ENCODE results near the gene CLDN4.

The CLDN4 gene

DNA sequence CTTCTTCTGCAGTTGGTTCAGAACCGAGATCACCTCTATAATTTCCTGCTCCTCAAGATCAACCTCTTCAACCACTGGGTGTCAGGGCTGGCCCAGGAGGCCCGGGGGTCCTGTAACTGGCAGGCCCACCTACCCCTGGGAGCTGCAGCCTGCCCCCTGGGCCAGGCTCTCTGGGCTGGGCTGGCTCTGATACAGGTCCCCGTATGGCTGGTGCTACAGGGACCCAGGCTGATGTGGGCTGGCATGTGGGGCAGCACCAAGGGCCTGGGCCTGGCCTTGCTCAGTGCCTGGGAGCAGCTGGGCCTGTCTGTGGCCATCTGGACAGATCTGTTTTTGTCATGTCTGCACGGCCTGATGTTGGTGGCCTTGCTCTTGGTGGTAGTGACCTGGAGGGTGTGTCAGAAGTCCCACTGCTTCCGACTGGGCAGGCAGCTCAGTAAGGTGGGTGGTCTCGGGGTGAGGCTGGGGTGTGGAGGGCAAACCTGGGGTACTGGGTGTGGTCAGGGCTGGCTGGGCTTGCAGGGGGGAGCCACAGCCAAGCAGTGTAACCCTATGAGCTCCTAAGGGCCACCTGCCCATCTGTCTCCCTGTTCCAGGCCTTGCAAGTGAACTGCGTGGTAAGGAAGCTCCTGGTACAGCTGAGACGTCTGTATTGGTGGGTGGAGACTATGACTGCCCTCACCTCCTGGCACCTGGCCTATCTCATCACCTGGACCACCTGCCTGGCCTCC lies 34.4 kb downstream of the CLDN4 start:
- in situ Hi-C loops (cut with HindIII; ENCODE audit: low pct_ligation_motif_present, low pct_unique_long_range_greater_than_20kb, low sequenced_read_pairs) = loop anchor here (25.0 kb wide), 1 partner anchor 147 kb away; no protein-coding TSS in a partner anchor
- no peak for DNase-seq

DNA sequence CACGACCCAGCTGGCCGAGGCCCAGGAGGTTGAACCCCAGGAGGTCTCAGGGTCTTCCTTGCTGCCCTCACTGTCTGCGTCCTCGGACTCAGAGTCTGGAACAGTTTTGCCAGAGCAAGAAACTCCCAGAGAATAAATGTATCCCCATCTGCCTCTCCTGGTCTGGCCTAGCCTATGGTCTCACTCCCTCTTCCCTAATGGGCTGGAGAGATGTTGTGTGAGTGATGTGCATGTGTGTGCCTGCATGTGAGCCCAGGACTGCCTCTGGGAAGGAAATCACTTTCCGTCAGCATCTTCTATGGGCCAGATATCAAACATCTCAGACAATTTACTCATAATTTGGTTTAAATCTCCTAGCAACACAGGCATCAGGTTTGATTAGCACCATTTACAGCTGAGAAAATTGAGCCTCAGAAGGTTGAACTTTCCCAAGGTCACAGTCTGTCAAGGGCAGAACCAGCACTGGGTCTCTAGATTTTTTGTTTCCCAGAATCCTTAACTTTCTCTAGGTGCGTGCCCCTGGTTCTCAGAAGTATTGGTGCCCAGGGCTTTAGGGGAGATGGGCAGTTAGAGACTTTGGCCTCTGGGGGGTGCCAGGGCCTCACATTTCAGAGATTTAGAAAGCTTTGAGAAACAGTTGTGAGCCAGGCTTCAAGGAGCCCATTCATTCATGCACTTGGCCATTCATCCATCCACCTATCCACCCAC lies 35.1 kb downstream of the CLDN4 start:
- peak; percentile 74 for DNase-seq

DNA sequence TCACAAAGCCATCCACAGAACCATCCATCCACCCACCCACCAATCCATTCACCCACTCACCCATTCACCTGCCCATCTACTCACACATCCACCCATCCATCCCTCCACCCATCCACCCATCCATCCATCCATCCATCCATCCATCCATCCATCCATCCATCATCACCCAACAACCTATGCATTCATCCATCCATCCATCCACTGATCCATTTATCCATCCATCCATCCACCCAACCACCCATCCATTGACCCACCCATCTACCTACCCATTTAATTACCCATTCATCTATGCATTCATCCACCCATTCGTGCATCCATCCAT lies 35.6 kb downstream of the CLDN4 start:
- no peak for DNase-seq
- in situ Hi-C loops (cut with HindIII; ENCODE audit: low pct_ligation_motif_present, low pct_unique_long_range_greater_than_20kb, low sequenced_read_pairs) = loop anchor here (25.0 kb wide), 1 partner anchor 146 kb away; no protein-coding TSS in a partner anchor

More for the DNA sequence above, 35.1 kb downstream of the CLDN4 start:
- in situ Hi-C loops (cut with HindIII; ENCODE audit: low pct_ligation_motif_present, low pct_unique_long_range_greater_than_20kb, low sequenced_read_pairs) = loop anchor here (25.0 kb wide), 1 partner anchor 146 kb away; no protein-coding TSS in a partner anchor

DNA sequence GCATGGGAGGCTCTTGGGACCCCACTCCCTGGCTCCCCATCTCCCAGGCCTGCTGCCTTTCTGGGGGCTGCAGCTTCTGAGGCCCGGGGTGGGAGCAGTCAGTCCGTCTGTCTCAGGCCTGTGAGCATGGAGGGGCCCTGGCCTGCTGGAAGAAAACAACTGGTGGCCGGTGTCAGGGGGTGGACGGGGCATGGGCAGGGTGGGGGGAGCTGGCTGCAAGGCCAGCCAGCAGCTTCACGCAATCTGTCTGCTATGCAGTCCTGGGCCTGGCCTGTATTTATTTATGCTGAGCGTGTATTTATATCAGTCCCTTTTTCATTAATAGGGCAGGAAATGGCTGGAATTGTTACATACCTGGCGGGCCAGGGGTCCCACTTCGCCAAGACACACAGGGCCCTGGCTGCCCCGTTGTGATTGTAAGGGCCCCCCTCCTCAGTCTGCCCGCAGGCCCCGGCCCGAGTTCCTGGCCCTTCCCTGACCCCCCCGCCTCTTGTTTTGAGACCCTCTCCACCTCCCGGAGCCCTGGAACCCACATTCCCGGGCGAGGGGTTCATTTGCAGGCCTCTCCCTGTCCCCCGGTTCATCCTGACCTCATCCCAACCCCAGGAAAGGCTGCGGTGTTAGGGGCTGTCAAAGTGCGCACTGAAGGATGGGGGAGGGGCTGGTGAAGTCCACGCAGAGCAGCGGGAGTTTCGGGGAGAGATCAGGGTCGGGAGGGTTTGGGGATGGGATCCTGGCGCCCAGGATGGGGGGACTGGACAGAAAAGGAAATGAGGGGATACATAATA lies 38.4 kb downstream of the CLDN4 start:
- in situ Hi-C loops (cut with HindIII; ENCODE audit: low pct_ligation_motif_present, low pct_unique_long_range_greater_than_20kb, low sequenced_read_pairs) = loop anchor here (25.0 kb wide), 1 partner anchor 143 kb away; no protein-coding TSS in a partner anchor

DNA sequence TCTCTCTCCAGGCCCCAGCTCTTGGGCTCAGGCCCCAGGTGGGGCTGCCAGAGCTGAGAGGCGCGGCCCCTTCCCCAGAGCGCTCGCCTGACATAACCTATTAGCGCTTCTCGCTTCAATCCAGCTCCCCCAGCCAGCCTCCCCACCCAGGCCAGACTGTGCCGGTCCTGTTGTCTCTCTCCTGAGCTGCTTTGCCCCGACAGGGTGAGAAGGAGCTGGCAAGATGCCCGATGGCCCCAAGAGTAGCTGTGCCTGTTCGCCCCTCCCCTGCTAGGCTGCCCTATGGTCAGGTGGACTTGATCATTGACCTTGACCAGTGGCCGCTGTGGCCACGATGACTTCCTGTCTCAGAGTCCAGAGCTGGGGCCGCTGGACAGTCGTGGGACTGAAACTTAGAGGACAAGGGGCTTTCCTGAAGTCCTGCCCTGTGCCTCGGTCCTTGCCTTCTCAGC lies 39.3 kb downstream of the CLDN4 start:
- DNase-seq = no peak
- in situ Hi-C loops (cut with HindIII; ENCODE audit: low pct_ligation_motif_present, low pct_unique_long_range_greater_than_20kb, low sequenced_read_pairs) = loop anchor here (25.0 kb wide), 1 partner anchor 142 kb away; no protein-coding TSS in a partner anchor

More for the DNA sequence above, 38.4 kb downstream of the CLDN4 start:
- DNase-seq = no peak

DNA sequence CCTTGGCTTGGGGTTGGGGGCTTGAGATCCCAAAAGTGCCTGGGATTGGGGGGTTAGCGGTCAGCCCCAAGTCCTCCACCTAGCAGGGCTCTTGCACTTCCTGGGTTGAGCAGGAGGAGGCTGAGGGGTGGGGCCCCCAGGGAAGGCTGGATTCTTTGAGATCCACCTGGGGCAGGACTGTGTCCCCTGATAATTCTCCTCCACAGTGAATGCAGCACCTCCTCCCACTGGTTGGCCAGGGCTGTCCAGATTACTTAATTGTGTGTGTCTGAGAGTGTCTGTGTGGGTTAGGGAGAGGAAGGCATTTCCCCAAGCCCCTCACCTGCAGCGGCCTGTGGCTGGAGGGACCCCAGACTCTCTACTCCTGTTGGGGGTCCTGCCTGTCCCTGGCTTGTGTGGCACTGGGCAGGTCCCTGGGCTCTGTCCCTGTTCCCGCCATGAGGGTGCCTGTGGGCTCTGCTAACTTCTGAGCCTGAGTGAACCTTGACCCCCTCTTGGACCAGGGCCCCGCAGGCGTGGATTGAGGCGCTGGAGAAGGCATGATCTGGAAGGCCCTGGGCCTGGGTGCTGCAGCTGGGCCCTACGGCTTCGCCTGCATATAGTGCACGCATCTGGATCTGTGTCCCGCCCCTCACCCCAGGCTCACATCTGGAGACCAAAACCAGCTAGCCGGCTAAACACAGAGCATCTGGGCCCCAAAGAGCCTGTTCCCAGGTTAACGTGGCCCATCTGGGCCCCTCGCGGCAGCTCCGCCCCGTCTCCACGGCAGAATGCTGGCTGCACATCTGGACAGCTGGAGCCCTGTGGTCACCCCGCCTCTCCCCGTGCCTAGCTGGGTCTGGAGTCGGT lies 40.6 kb downstream of the CLDN4 start:
- in situ Hi-C loops (cut with HindIII; ENCODE audit: low pct_ligation_motif_present, low pct_unique_long_range_greater_than_20kb, low sequenced_read_pairs) = loop anchor here (25.0 kb wide), 1 partner anchor 141 kb away; no protein-coding TSS in a partner anchor
- no peak for DNase-seq

DNA sequence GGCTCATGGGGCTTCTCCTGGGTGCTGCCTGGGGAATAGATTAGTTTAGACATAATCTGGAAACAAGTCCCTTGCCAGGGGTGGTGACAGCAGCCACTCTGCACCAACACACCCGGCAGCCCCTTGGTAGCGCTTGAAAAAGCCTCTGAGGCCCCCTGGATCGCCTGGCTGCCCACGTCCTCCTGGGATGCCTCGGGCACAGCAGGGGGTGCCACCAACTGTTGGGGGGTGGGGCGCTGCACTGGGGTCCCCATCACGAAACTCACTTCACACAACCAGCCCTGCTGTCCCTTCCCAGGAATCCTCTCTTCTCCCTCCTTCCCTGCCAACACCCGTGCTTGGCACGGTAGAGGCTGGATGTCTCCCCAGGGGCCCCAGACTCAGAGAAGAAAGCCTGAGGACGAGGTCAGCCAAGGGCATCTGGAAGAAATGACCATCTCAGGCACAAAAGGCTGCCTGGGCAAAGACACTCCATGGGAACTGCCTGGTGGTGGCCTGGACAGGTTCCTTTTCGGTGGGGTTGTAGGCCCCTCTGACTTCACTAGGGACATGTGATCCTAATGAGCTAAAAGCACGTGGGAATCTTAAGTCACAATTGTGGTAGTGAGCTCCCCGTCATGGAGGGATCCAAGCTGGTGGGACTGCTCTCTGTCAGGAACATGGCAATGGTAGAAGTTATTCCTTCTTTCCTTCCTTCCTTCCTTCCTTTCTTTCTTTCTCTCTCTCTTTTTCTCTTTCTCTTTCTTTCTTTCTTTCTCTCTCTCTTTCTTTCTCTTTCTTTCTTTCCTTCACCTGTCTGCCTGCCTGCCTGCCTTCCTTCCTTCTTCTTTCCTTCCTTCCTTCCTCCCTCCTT lies 41.5 kb downstream of the CLDN4 start:
- no peak for DNase-seq
- in situ Hi-C loops (cut with HindIII; ENCODE audit: low pct_ligation_motif_present, low pct_unique_long_range_greater_than_20kb, low sequenced_read_pairs) = loop anchor here (25.0 kb wide), 1 partner anchor 140 kb away; no protein-coding TSS in a partner anchor

DNA sequence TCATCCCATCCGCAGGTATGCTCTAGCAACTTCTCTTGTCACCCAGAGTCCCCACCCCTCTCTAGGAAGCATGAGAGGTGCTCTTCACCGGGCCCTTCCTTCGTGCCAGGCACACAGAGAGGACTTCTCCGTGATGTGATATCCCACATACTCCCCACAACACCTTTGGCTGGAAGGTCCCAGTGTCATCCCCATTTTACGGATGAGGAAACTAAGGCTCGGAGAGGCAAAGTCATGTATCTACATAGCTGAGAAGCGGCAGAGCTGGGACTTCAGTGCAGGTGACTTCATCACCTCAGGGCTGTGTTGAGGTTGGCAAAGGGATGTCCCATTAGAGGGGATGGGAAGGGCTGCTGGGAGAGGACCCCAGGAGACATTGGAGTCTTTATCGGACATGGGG lies 45.6 kb downstream of the CLDN4 start:
- no peak for DNase-seq
- in situ Hi-C loops (cut with HindIII; ENCODE audit: low pct_ligation_motif_present, low pct_unique_long_range_greater_than_20kb, low sequenced_read_pairs) = no loop called here

DNA sequence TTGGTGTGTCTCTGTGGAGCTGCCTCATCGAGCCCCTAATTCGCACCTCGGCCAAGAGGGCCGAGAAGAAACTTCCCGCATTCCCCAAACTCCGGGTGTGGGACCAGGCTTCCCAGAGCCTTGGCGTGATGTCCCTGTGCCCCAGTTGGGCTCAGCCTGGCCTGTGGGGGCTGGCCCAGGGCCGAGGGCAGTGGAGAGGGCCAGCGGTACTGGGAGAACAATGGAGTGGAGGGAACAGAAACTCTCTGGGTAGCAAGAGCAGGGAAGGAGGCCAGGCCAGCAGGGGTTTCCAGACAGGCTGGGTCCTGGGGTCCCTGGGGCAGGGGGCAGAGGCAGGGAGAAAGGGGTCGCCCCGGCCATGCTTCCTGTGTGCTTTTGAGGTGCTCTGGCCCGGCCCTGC lies 46.2 kb downstream of the CLDN4 start:
- no peak for DNase-seq
- in situ Hi-C loops (cut with HindIII; ENCODE audit: low pct_ligation_motif_present, low pct_unique_long_range_greater_than_20kb, low sequenced_read_pairs) = no loop called here

DNA sequence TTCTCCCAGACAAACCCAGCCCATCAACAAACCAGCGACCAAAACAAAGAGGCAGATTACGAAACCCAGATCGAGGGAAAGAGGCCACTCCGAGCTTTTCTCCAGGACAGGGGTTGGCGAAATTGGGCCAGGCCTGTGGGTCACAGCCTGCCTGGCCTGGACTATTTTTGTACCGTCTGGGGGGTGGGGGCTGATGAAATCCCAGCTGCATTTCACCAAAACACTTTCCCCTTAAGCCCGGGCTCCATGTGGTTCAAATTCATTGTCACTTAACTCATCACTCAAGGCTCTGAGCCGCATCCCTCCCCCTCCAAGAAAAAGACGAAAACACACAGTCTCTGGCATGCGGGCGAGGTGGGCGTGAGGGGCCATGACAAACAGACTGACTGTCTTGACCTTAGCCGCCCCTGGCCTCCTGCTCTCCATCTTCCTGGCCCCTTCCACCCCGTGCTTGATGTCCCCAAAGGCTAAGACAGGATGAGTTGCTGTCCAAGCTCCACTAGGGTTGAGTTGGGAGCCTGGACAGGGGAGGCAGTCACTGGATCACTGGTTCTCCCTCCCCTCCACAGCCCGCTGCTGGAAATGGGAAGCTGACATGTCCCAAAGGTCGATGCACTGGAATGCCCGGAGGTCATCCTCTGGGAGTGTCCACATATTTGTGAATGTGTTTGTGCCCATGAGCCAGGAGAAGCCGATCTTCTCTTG lies 49.3 kb downstream of the CLDN4 start:
- no peak for DNase-seq
- in situ Hi-C loops (cut with HindIII; ENCODE audit: low pct_ligation_motif_present, low pct_unique_long_range_greater_than_20kb, low sequenced_read_pairs) = no loop called here

DNA sequence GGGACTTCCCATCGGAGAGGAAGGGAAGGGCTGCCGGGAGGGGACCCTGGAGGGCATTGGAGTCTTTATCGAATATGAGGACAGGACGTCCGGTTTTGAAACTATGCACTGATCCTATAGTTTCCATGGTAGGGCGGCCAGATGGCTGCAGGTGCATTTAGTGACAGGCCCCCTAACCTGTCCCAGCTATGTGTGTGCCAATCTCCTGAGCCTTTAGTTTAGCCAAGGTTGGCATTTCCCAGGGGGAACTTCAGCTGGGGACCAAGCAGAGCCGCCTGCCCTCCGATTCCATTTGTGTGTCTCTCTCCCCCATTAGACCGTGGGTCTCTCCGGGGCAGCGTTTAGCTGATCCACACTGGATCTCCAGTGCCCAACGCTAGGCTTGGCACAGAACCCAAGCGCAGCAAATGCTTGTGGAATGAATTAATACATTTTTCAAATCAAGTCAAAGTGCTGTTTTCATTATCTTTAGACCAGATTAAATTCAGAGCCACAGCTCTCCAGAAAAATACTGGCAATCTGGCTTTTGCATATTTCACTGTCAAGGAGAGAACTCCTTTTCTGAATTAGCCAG lies 50.0 kb downstream of the CLDN4 start:
- in situ Hi-C loops (cut with HindIII; ENCODE audit: low pct_ligation_motif_present, low pct_unique_long_range_greater_than_20kb, low sequenced_read_pairs) = no loop called here
- DNase-seq = no peak

DNA sequence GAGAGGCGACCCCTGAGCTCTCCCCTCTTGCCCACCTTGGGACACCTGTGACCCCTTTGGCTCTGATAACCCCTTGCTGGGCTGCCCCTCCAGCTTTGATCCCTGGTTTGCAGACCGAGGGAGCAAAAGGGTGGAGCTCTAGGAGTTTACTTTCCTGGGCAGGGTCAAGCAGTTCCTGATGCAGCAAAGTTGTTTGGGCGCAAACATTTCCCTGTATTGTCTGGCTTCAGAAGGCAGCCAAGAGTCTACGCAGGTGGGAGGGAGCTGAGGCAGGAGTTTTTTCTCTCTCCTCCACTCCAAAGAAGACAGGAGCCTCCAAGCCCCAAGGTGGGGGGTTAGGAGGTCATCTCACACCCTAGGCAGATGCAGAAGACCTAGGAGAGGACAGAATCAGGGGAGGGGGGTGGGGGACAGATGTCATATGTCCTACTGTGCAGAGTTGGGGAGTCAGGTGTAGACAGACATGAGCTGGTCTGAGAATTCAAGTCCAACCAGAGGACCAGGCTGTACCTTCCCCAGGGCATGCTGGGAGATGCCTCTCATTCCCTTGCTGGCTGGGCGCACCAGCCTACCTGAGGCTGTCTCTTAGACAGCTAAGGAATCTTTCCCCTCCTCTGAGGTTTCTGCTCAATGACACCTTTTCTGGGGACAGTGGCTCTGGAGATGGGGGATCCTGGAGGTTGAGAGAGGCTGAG lies 50.7 kb downstream of the CLDN4 start:
- no peak for DNase-seq
- in situ Hi-C loops (cut with HindIII; ENCODE audit: low pct_ligation_motif_present, low pct_unique_long_range_greater_than_20kb, low sequenced_read_pairs) = no loop called here

DNA sequence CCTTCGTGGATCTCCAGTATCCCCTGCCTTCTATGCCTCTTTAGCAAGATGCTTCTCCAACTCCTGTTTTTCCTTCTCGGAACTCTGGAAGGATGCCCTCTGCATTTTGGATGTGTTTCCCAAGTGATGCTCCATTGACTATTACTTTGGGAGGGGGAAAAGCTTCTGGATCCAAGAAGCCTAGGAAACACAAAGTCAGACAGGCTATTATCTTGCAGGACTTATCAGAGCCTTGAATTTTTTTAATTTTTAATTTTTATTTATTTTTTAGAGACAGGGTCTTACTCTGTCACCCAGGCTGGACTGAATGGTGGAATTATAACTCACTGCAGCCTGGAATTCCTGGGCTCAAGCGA lies 51.2 kb downstream of the CLDN4 start:
- DNase-seq = no peak
- in situ Hi-C loops (cut with HindIII; ENCODE audit: low pct_ligation_motif_present, low pct_unique_long_range_greater_than_20kb, low sequenced_read_pairs) = no loop called here
